Adipocyte (in vitro differentiated cells): ENCODE results near the gene PCBP3.

Experiments
- DNase-seq: peaks from one replicate; pipeline ENCODE4 v3.0.0-alpha.2; 2015; ENCODE audit warnings: low read depth
- H3K27me3 ChIP-seq: replicated peaks from 2 replicates; pipeline ENCODE4 v1.7.0; 2013; ENCODE audit warnings: mild to moderate bottlenecking, low read length, moderate library complexity; ENCODE audit not compliant: control insufficient read depth, insufficient read depth
- H3K36me3 ChIP-seq: 2 replicates; pipeline ENCODE4 v1.7.0; 2013; ENCODE audit warnings: low read length, mild to moderate bottlenecking, moderate library complexity; ENCODE audit not compliant: control insufficient read depth, insufficient read depth, severe bottlenecking
- H3K4me1 ChIP-seq: 2 replicates; pipeline ENCODE4 v1.7.0; 2013; ENCODE audit warnings: mild to moderate bottlenecking, low read length, moderate library complexity; ENCODE audit not compliant: control insufficient read depth, insufficient read depth
- H3K4me3 ChIP-seq: 2 replicates; pipeline ENCODE4 v1.7.0; 2013; ENCODE audit warnings: mild to moderate bottlenecking, low read length, moderate library complexity
- H3K9ac ChIP-seq: 2 replicates; pipeline ENCODE4 v1.7.0; 2013; ENCODE audit warnings: mild to moderate bottlenecking, low read length, moderate library complexity
- H3K9me3 ChIP-seq: 2 replicates; pipeline ENCODE4 v1.7.0; 2013; ENCODE audit warnings: mild to moderate bottlenecking, low read length, moderate library complexity; ENCODE audit not compliant: control insufficient read depth

Gene PCBP3

DNA sequence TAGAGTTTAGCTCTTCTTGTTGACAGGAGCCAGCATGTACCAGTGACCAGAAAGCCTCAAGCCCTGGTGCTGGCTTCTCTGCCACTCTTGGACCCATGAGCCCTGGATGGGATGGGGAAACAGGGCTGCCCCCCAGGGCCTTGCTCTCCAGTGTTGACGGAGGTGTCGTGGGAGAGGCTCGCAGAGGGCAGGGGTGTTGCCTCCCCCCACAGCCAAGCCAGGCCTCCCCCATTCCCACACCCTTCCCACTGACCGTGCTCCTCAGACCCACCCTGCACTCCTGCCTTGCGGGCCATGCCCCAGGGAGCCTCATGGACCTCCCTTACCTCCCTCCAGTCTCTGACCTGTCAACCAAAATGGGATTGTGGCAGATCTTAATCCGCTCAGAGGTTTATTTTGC is 214.2 kb downstream of the PCBP3 start:
- Histone ChIP-seq H3K4me3 (no peak overlapping the region), H3K9ac (no peak overlapping the region), H3K36me3 (peaks cover 10% of the 10 kb centered on the region), H3K27me3 (no peaks in the 10 kb centered on the region), H3K9me3 (no peaks in the 10 kb centered on the region), H3K4me1 (no peaks in the 10 kb centered on the region)
- no peak for DNase-seq

GRCh38 chr21:45858180-45858579 is 214.7 kb downstream of the PCBP3 start:
- no peak overlapping the region for H3K9ac ChIP-seq
- no peaks in the 10 kb centered on the region for H3K4me1 ChIP-seq
- no peaks in the 10 kb centered on the region for H3K27me3 ChIP-seq
- DNase-seq, result no peak
- H3K4me3 ChIP-seq, result no peak overlapping the region
- H3K9me3 ChIP-seq, result no peaks in the 10 kb centered on the region
- peaks cover 7% of the 10 kb centered on the region for H3K36me3 ChIP-seq

GRCh38 chr21:45859041-45859761 is 215.7 kb downstream of the PCBP3 start:
- DNase-seq, result no peak
- no peak overlapping the region for H3K4me3 ChIP-seq
- no peak overlapping the region for H3K9ac ChIP-seq
- H3K4me1 ChIP-seq, result no peaks in the 10 kb centered on the region
- H3K9me3 ChIP-seq, result no peaks in the 10 kb centered on the region
- H3K27me3 ChIP-seq, result no peaks in the 10 kb centered on the region
- H3K36me3 ChIP-seq, result peaks cover 7% of the 10 kb centered on the region

- H3K27me3 ChIP-seq, result no peaks in the 10 kb centered on the region
- DNase-seq, result no peak
- no peaks in the 10 kb centered on the region for H3K9me3 ChIP-seq
- no peak overlapping the region for H3K4me3 ChIP-seq
- peaks cover 7% of the 10 kb centered on the region for H3K36me3 ChIP-seq
- no peak overlapping the region for H3K9ac ChIP-seq
- H3K4me1 ChIP-seq, result peaks cover 3% of the 10 kb centered on the region
Measured at GRCh38 chr21:45859762-45860357, 216.3 kb downstream of the PCBP3 start.

DNA sequence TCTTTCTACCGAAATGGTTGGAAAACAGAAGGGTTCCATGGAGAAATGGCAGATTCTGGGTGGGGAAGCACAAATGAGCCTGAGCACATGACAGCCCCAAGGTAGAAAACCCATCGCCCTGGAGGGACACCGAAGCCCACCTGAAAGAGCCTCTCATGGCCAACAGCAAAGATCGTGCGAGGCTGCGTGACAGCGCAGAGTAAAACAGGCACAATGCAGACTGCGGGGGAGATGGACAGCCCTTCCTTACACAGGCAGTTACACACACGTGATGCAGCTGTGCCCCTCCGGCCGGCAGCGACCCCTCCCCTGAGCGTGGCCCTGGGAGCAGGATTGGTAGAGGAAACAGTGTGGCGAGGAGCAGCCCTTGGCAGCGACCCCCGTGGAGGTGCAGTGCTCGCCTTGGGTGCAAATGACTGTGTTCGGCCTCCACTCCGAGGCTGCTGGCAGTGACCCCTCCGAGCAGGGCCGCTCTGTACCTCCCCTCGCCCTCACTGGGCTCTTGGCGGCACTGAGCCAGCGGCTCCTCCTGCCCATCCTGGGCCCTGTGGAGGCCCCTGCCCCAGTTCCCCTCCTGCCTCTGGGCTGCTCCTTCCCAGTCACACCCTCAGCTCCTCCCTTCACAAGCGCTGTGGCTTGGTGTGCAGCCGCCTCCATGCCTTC is 217.1 kb downstream of the PCBP3 start:
- no peaks in the 10 kb centered on the region for H3K9me3 ChIP-seq
- no peak overlapping the region for H3K4me3 ChIP-seq
- DNase-seq, result no peak
- no peaks in the 10 kb centered on the region for H3K27me3 ChIP-seq
- peaks cover 7% of the 10 kb centered on the region for H3K36me3 ChIP-seq
- peaks cover 7% of the 10 kb centered on the region for H3K4me1 ChIP-seq
- no peak overlapping the region for H3K9ac ChIP-seq

DNA sequence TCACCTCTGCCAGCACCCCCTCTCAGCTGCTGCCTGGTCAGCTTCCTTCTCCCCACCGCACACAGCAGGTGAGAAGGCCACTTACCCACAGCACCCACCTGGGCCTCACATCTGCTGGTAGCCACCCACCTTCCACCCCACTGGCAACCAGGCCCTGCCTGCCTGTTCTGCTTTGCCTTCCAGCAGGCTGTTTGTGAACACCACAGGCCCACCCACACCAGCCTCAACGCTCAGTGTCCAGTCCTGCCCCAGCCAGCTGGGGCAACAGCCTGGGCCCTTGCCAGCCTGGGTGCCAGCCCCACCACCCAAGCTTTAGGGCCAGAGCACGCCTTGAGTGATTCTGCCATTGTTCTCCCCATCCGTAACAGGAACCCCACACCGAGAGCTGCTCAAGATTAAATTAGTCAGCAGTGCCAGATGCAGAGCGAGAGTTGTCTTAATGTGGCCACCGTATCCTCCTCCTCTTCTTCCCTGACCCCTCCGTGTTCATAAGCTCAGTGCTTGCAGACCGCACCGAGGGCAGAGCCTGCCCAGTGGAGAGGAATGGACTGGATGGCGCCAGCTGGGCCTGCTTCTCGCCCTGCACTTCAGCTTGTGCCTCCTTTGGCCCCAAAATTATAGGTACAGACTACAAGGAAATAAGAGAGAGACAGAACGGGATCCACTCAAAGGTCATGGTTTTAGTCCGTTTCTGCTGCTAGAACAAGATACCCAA is 217.8 kb downstream of the PCBP3 start:
- H3K27me3 ChIP-seq, result no peaks in the 10 kb centered on the region
- peaks cover 7% of the 10 kb centered on the region for H3K36me3 ChIP-seq

GRCh38 chr21:45862543-45863207 is 219.2 kb downstream of the PCBP3 start:
- Histone ChIP-seq H3K36me3 (peaks cover 7% of the 10 kb centered on the region), H3K9me3 (no peaks in the 10 kb centered on the region), H3K9ac (no peak overlapping the region), H3K4me1 (peaks cover 7% of the 10 kb centered on the region), H3K27me3 (no peaks in the 10 kb centered on the region), H3K4me3 (no peak overlapping the region)
- DNase-seq, result no peak

More for the DNA sequence above, 217.8 kb downstream of the PCBP3 start:
- Histone ChIP-seq H3K9ac (no peak overlapping the region), H3K9me3 (no peaks in the 10 kb centered on the region), H3K4me1 (peaks cover 7% of the 10 kb centered on the region), H3K4me3 (no peak overlapping the region)
- DNase-seq, result no peak

DNA sequence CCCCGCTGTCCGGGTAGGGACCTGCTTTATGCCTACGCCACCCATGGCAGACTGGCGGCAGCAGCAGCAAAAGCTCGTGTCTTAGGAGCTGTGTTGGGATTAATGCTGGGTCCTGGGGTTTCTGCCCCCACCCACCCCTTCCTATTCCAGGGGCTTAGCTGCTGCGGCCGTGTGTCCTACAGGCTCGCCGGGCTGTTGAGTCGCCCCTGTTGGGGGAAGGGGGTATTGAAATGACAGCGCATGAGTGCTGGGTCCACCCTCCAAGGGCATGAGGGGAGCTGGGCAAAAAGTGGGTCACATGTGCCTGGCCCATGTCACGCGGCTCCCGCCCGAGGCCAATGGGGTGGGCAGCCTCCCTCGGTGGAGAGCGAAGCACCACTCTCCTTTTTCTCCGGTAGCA is 219.7 kb downstream of the PCBP3 start:
- DNase-seq, result no peak
- H3K36me3 ChIP-seq, result peaks cover 7% of the 10 kb centered on the region
- H3K4me1 ChIP-seq, result peaks cover 7% of the 10 kb centered on the region
- no peak overlapping the region for H3K4me3 ChIP-seq
- no peaks in the 10 kb centered on the region for H3K27me3 ChIP-seq
- H3K9me3 ChIP-seq, result no peaks in the 10 kb centered on the region
- no peak overlapping the region for H3K9ac ChIP-seq

DNA sequence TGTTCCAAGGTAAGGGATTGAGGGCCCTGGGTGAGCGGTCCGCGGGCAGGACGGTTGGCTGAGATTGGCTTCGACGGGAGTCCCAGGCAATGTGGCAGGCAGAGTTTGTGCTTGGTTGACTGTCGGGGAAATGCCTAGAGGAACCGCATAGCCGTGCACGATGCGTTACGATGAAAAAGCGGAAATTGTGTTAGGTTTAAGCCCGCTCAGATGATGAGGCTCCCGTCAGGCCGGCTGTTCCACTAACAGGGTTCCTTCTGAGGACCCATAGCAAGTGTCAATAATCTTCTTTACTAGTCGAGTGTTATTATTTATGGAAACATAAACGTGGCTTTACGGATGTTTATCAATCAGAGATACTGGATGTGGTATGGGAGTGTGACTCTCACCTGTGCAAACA is 220.2 kb downstream of the PCBP3 start:
- DNase-seq, result no peak
- Histone ChIP-seq H3K36me3 (peaks cover 7% of the 10 kb centered on the region), H3K4me1 (peaks cover 7% of the 10 kb centered on the region)

GRCh38 chr21:45864436-45864835 is 220.9 kb downstream of the PCBP3 start:
- H3K27me3 ChIP-seq, result no peaks in the 10 kb centered on the region
- no peaks in the 10 kb centered on the region for H3K9me3 ChIP-seq

More for the DNA sequence above, 220.2 kb downstream of the PCBP3 start:
- no peaks in the 10 kb centered on the region for H3K27me3 ChIP-seq
- H3K9me3 ChIP-seq, result no peaks in the 10 kb centered on the region
- no peak overlapping the region for H3K4me3 ChIP-seq
- no peak overlapping the region for H3K9ac ChIP-seq

More at GRCh38 chr21:45864436-45864835, 220.9 kb downstream of the PCBP3 start:
- Histone ChIP-seq H3K9ac (no peak overlapping the region), H3K4me1 (peaks cover 9% of the 10 kb centered on the region), H3K4me3 (no peak overlapping the region), H3K36me3 (peaks cover 7% of the 10 kb centered on the region)
- no peak for DNase-seq
